Central memory CD4-positive, alpha-beta T cell (primary cell): ENCODE data around the gene MTRFR.
A peak's percentile ranks its signal among the peaks of the same experiment; 100 is the strongest.
"Not testable (repeated sequence)": the region's sequence is repeated elsewhere in the genome, so short reads cannot be mapped to it uniquely, and the experiment has no call there.

ENCODE experiments used
- DNase-seq: peaks from one replicate; pipeline ENCODE4 v3.0.0; 2022

MTRFR gene

GRCh38 chr12:123250471-123251383 is 17.5 kb downstream of the MTRFR start:
- no peak for DNase-seq

GRCh38 chr12:123251403-123252076 is 18.3 kb downstream of the MTRFR start:
- DNase-seq: no peak

GRCh38 chr12:123252365-123252764 is 19.1 kb downstream of the MTRFR start:
- not testable (repeated sequence) for DNase-seq

GRCh38 chr12:123253641-123254459 is 20.6 kb downstream of the MTRFR start:
- DNase-seq: no peak

GRCh38 chr12:123254853-123255446 is 21.7 kb downstream of the MTRFR start:
- DNase-seq: no peak

- DNase-seq: no peak
These were observed 25.4 kb downstream of the MTRFR start for GRCh38 chr12:123258593-123258992.

GRCh38 chr12:123260081-123260480 is 26.8 kb downstream of the MTRFR start:
- DNase-seq: no peak

- DNase-seq: no peak
These were observed 28.0 kb downstream of the MTRFR start for GRCh38 chr12:123261196-123261595.

- no peak for DNase-seq
These were observed 30.1 kb downstream of the MTRFR start for GRCh38 chr12:123263196-123263817.

GRCh38 chr12:123264642-123265041 is 31.4 kb downstream of the MTRFR start:
- no peak for DNase-seq

- no peak for DNase-seq
These were observed 32.8 kb downstream of the MTRFR start for GRCh38 chr12:123265851-123266678.

GRCh38 chr12:123266679-123267277 is 33.5 kb downstream of the MTRFR start:
- DNase-seq: no peak

GRCh38 chr12:123267335-123267920 is 34.2 kb downstream of the MTRFR start:
- DNase-seq: no peak

- no peak for DNase-seq
These were observed 35.0 kb downstream of the MTRFR start for GRCh38 chr12:123267991-123268843.

GRCh38 chr12:123268850-123269249 is 35.6 kb downstream of the MTRFR start:
- DNase-seq: no peak

- peak; percentile 13 for DNase-seq
These were observed 36.2 kb downstream of the MTRFR start for GRCh38 chr12:123269395-123269892.

GRCh38 chr12:123269896-123270213 is 36.6 kb downstream of the MTRFR start:
- DNase-seq: no peak

- no peak for DNase-seq
These were observed 37.2 kb downstream of the MTRFR start for GRCh38 chr12:123270214-123271000.
